Measurements from ENCODE around the gene SFT2D3. TPM values are rescaled to one million over a fixed set of nuclear protein-coding genes. Genes with fewer than 3 reads are reported as not detected.

Gene SFT2D3
- total and polyA plus RNA-seq, 8 donors, result 0.56 to 6.8 (median 2.8) TPM; not detected in 4

GRCh38 chr2:127659408-127660290 lies 41.6 kb upstream of the SFT2D3 start:
- DNase-seq, result peak in 2 of 4 donors; percentile 31 to 53
- TF ChIP-seq CTCF (IDR thresholded peaks at IDR 0.05), result no peak
- peaks cover 3 to 50% of the 10 kb centered on the region in 2 donors for H3K4me1 ChIP-seq
- H3K4me3 ChIP-seq, result no peak overlapping the region
- peaks cover 3 to 18% of the 10 kb centered on the region in 2 donors for H3K27me3 ChIP-seq
- H3K36me3 ChIP-seq, result peaks cover 0 to 22% of the 10 kb centered on the region in 2 donors
- no peaks in the 10 kb centered on the region for H3K9me3 ChIP-seq
- intact Hi-C loops (cut with DNase I), result no loop called here
- ATAC-seq, result peak; percentile 7
- H3K27ac ChIP-seq, result peak overlapping the region; percentile 39 to 77

- no peak for ATAC-seq
- intact Hi-C loops (cut with DNase I), result no loop called here
- H3K4me3 ChIP-seq, result no peak overlapping the region
- no peak for TF ChIP-seq CTCF (IDR thresholded peaks at IDR 0.05)
- no peaks in the 10 kb centered on the region for H3K9me3 ChIP-seq
- H3K4me1 ChIP-seq, result peaks cover 3 to 48% of the 10 kb centered on the region in 2 donors
- DNase-seq, result no peak
- H3K36me3 ChIP-seq, result peaks cover 0 to 22% of the 10 kb centered on the region in 2 donors
- H3K27ac ChIP-seq, result peak overlapping the region in 1 of 2 donors; percentile 70
- peaks cover 3 to 24% of the 10 kb centered on the region in 2 donors for H3K27me3 ChIP-seq
Observed at GRCh38 chr2:127660291-127660578, 41.1 kb upstream of the SFT2D3 start.

- H3K4me1 ChIP-seq, result peaks cover 3 to 43% of the 10 kb centered on the region in 2 donors
- H3K4me3 ChIP-seq, result no peak overlapping the region
- DNase-seq (no peak), ATAC-seq (no peak)
- H3K36me3 ChIP-seq, result peaks cover 0 to 22% of the 10 kb centered on the region in 2 donors
- intact Hi-C loops (cut with DNase I), result no loop called here
- no peaks in the 10 kb centered on the region for H3K9me3 ChIP-seq
- peak overlapping the region; percentile 56 to 70 for H3K27ac ChIP-seq
- peaks cover 3 to 33% of the 10 kb centered on the region in 2 donors for H3K27me3 ChIP-seq
- no peak for TF ChIP-seq CTCF (IDR thresholded peaks at IDR 0.05)
Observed at GRCh38 chr2:127661072-127661649, 40.1 kb upstream of the SFT2D3 start.

- Histone ChIP-seq H3K9me3 (no peaks in the 10 kb centered on the region), H3K4me1 (peaks cover 3 to 43% of the 10 kb centered on the region in 2 donors), H3K36me3 (peaks cover 0 to 15% of the 10 kb centered on the region in 2 donors), H3K4me3 (no peak overlapping the region), H3K27ac (peak overlapping the region in 1 of 2 donors; percentile 70), H3K27me3 (peaks cover 3 to 41% of the 10 kb centered on the region in 2 donors)
- no peak for TF ChIP-seq CTCF (IDR thresholded peaks at IDR 0.05)
- intact Hi-C loops (cut with DNase I), result no loop called here
- peak in 2 of 4 donors; percentile 29 to 74 for DNase-seq
- ATAC-seq, result peak; percentile 7
Observed at GRCh38 chr2:127661949-127662510, 39.3 kb upstream of the SFT2D3 start.

Measured in left lung (tissue), 10 donors.